Liver (tissue), 9 donors: ENCODE measurements around the gene PALD1. TPM values are rescaled to one million over a fixed set of nuclear protein-coding genes. Genes with fewer than 3 reads are reported as not detected.

ENCODE experiments used
- DNase-seq: peaks from one replicate; pipeline ENCODE4 v3.0.0-alpha.2; 2017; ENCODE audit warnings: low spot score
- H3K27ac ChIP-seq, 2 donors: one replicate each; pipeline ENCODE4 v1.7.0; 2013; ENCODE audit warnings: inconsistent platforms in 2 of 2, low read length in 2 of 2, control low read depth in 1 of 2, low read depth in 1 of 2, mild to moderate bottlenecking in 1 of 2
- H3K27me3 ChIP-seq, 4 donors: one replicate each; pipeline versions ENCODE4 v1.6.1 to v1.7.0; 2013; ENCODE audit warnings: low read length in 3 of 4, inconsistent platforms in 1 of 4, mild to moderate bottlenecking in 1 of 4, moderate library complexity in 1 of 4; ENCODE audit not compliant: control insufficient read depth in 4 of 4, insufficient read depth in 4 of 4
- H3K36me3 ChIP-seq, 4 donors: one replicate each; pipeline versions ENCODE4 v1.6.1 to v1.7.0; 2013; ENCODE audit warnings: low read length in 3 of 4, mild to moderate bottlenecking in 3 of 4, low read depth in 1 of 4, moderate library complexity in 1 of 4; ENCODE audit not compliant: control insufficient read depth in 4 of 4, insufficient read depth in 3 of 4
- H3K4me1 ChIP-seq, 4 donors: one replicate each; pipeline versions ENCODE4 v1.6.1 to v1.7.0; 2013; ENCODE audit warnings: low read length in 3 of 4, mild to moderate bottlenecking in 3 of 4, moderate library complexity in 1 of 4; ENCODE audit not compliant: control insufficient read depth in 4 of 4, insufficient read depth in 4 of 4
- H3K4me3 ChIP-seq, 3 donors: one replicate each; pipeline versions ENCODE4 v1.6.1 to v1.7.0; 2013; ENCODE audit warnings: low read length in 3 of 3, control low read depth in 1 of 3, low read depth in 1 of 3, mild to moderate bottlenecking in 1 of 3
- H3K9ac ChIP-seq, 2 donors: one replicate each; pipeline ENCODE4 v1.7.0; 2013; ENCODE audit warnings: low read length in 2 of 2, mild to moderate bottlenecking in 2 of 2, moderate library complexity in 2 of 2, control low read depth in 1 of 2, low read depth in 1 of 2
- H3K9me3 ChIP-seq, 4 donors: one replicate each; pipeline versions ENCODE4 v1.6.1 to v1.7.0; 2013; ENCODE audit warnings: low read length in 3 of 4; ENCODE audit not compliant: control insufficient read depth in 4 of 4
- EGR1 ChIP-seq, 2 donors: IDR thresholded peaks; 2 replicates each; pipeline ENCODE4 v1.6.1; 2016 to 2018; ENCODE audit warnings: antibody characterized with exemption in 2 of 2, low read depth in 2 of 2
- FOXA1 ChIP-seq: IDR thresholded peaks from 2 replicates; pipeline ENCODE4 v1.6.1; 2016; ENCODE audit warnings: antibody characterized with exemption
- FOXA2 ChIP-seq: IDR thresholded peaks from 2 replicates; pipeline ENCODE4 v1.6.1; 2016; ENCODE audit warnings: antibody characterized with exemption
- GABPA ChIP-seq, 2 donors: IDR thresholded peaks in 1 of 2; conservative IDR thresholded peaks in 1 of 2; 2 replicates each; pipeline ENCODE4 v1.6.1; 2016; ENCODE audit warnings: antibody characterized with exemption in 2 of 2, mild to moderate bottlenecking in 1 of 2, moderate library complexity in 1 of 2
- HNF4A ChIP-seq, 2 donors: conservative IDR thresholded peaks; 2 replicates each; pipeline ENCODE4 v1.6.1; 2016; ENCODE audit warnings: antibody characterized with exemption in 2 of 2, mild to moderate bottlenecking in 2 of 2
- HNF4G ChIP-seq: IDR thresholded peaks from 2 replicates; pipeline ENCODE4 v1.6.1; 2016; ENCODE audit warnings: antibody characterized with exemption
- NR2F2 ChIP-seq: IDR thresholded peaks from 2 replicates; pipeline ENCODE4 v1.6.1; 2016; ENCODE audit warnings: antibody characterized with exemption
- RAD21 ChIP-seq, 2 donors: IDR thresholded peaks; 2 replicates each; pipeline ENCODE4 v1.6.1; 2016; ENCODE audit warnings: antibody characterized with exemption in 2 of 2, mild to moderate bottlenecking in 2 of 2
- RXRA ChIP-seq, 2 donors: IDR thresholded peaks; 2 replicates each; pipeline ENCODE4 v1.6.1; 2017 to 2018; ENCODE audit warnings: antibody characterized with exemption in 2 of 2, mild to moderate bottlenecking in 1 of 2
- SP1 ChIP-seq: IDR thresholded peaks from 2 replicates; pipeline ENCODE4 v1.6.1; 2018; ENCODE audit warnings: antibody characterized with exemption, mild to moderate bottlenecking
- TAF1 ChIP-seq: conservative IDR thresholded peaks from 2 replicates; pipeline ENCODE4 v1.6.1; 2016; ENCODE audit warnings: antibody characterized with exemption, mild to moderate bottlenecking
- YY1 ChIP-seq: IDR thresholded peaks from 2 replicates; pipeline ENCODE4 v1.6.1; 2016; ENCODE audit warnings: antibody characterized with exemption, mild to moderate bottlenecking
- WGBS: extraction: QIAGEN DNeasy Blood & Tissue Kit; methylation state at CpG from one replicate; pipeline ENCODE4 v1.1.7; 2013; 5-methylcytosine and 5-hydroxymethylcytosine counted together
- polyA plus RNA-seq, 2 donors: library from polyadenylated mRNA; stranded (reverse) in 1 of 2; unstranded in 1 of 2; fragments of 200-250 nt in 1 of 2; fragments of >200 nt in 1 of 2; fragmentation: Nextera tagmentation in 1 of 2; extraction: Ambion mirVana in 1 of 2; gene quantifications; one replicate each; pipeline versions ENCODE4 v1.2.1 to v1.2.3, GENCODE V29; 2013 to 2015
- total RNA-seq, 2 donors: library from RNA; depleted of rRNA; stranded (reverse); fragments of >200 nt; gene quantifications; one replicate each; pipeline ENCODE4 v1.2.3, GENCODE V29; 2014
- TF ChIP-seq, protein P1 (sequence below): fragments of 150-350 bp; IDR thresholded peaks from 2 replicates; pipeline ENCODE4 v1.5.1; 2017; ENCODE audit warnings: improper control_type of control experiment, low read depth, low read length; ENCODE audit not compliant: missing input control
- TF ChIP-seq, protein P2 (sequence below): IDR thresholded peaks from 2 replicates; pipeline ENCODE4 v1.6.1; 2016; ENCODE audit warnings: antibody characterized with exemption, mild to moderate bottlenecking
- TF ChIP-seq, protein P3 (sequence below): IDR thresholded peaks from 2 replicates; pipeline ENCODE4 v1.6.1; 2016; ENCODE audit warnings: antibody characterized with exemption
- TF ChIP-seq, protein P4 (sequence below): IDR thresholded peaks from 2 replicates; pipeline ENCODE4 v1.6.1; 2016; ENCODE audit warnings: antibody characterized with exemption
- TF ChIP-seq, protein P5 (sequence below): IDR thresholded peaks from 2 replicates; pipeline ENCODE4 v1.6.1; 2016; ENCODE audit warnings: antibody characterized with exemption
- donor health status: healthy.
- donor health status: healthy.
- donor health status: healthy.
- donor health status: healthy.
- donor health status: healthy.

The PALD1 gene
- total and polyA plus RNA-seq, 4 donors, result 0.72 to 4.2 (median 1.4) TPM

DNA sequence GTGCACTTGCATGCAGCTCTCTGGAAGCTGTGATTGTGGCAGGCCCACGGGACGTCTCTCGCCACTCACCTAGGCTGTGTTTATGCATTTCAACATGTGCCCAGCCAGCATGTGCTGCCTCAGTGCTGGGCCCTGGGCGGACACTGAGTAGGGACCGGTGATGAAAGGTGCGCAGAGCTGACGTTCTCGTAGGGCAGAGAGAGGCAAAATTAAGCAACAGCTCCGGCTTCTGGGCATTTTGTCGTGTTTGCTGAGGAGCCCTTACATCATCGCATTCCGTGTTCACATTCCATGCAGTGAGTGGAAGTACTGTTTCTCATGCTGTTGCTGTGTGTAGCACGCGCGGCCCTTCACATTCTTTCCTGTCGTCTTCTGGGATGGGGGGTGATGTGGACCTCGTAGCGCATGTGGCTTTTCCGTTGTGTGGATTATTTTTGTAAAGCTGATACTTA lies 73.4 kb downstream of the PALD1 start:
- Histone ChIP-seq H3K9me3 (no peaks in the 10 kb centered on the region), H3K27ac (no peak overlapping the region), H3K4me3 (no peak overlapping the region), H3K4me1 (peaks cover 0 to 7% (median 3%) of the 10 kb centered on the region in 4 donors), H3K9ac (no peak overlapping the region), H3K36me3 (no peaks in the 10 kb centered on the region), H3K27me3 (no peaks in the 10 kb centered on the region)
- DNase-seq, result no peak
- WGBS, result 78% methylated on average over 19 of the region's 19 CpGs
- TF ChIP-seq, protein P1, sequence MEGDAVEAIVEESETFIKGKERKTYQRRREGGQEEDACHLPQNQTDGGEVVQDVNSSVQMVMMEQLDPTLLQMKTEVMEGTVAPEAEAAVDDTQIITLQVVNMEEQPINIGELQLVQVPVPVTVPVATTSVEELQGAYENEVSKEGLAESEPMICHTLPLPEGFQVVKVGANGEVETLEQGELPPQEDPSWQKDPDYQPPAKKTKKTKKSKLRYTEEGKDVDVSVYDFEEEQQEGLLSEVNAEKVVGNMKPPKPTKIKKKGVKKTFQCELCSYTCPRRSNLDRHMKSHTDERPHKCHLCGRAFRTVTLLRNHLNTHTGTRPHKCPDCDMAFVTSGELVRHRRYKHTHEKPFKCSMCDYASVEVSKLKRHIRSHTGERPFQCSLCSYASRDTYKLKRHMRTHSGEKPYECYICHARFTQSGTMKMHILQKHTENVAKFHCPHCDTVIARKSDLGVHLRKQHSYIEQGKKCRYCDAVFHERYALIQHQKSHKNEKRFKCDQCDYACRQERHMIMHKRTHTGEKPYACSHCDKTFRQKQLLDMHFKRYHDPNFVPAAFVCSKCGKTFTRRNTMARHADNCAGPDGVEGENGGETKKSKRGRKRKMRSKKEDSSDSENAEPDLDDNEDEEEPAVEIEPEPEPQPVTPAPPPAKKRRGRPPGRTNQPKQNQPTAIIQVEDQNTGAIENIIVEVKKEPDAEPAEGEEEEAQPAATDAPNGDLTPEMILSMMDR, result no peak
- TF ChIP-seq NR2F2, result no peak
- no peak for TF ChIP-seq HNF4G
- TF ChIP-seq TAF1, result no peak
- TF ChIP-seq FOXA1, result no peak
- TF ChIP-seq, protein P2, sequence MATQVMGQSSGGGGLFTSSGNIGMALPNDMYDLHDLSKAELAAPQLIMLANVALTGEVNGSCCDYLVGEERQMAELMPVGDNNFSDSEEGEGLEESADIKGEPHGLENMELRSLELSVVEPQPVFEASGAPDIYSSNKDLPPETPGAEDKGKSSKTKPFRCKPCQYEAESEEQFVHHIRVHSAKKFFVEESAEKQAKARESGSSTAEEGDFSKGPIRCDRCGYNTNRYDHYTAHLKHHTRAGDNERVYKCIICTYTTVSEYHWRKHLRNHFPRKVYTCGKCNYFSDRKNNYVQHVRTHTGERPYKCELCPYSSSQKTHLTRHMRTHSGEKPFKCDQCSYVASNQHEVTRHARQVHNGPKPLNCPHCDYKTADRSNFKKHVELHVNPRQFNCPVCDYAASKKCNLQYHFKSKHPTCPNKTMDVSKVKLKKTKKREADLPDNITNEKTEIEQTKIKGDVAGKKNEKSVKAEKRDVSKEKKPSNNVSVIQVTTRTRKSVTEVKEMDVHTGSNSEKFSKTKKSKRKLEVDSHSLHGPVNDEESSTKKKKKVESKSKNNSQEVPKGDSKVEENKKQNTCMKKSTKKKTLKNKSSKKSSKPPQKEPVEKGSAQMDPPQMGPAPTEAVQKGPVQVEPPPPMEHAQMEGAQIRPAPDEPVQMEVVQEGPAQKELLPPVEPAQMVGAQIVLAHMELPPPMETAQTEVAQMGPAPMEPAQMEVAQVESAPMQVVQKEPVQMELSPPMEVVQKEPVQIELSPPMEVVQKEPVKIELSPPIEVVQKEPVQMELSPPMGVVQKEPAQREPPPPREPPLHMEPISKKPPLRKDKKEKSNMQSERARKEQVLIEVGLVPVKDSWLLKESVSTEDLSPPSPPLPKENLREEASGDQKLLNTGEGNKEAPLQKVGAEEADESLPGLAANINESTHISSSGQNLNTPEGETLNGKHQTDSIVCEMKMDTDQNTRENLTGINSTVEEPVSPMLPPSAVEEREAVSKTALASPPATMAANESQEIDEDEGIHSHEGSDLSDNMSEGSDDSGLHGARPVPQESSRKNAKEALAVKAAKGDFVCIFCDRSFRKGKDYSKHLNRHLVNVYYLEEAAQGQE, result no peak
- no peak for TF ChIP-seq EGR1 (IDR thresholded peaks at IDR 0.05; ENCODE audit: low read depth in 2 of 2)
- TF ChIP-seq RAD21 (IDR thresholded peaks at IDR 0.05), result no peak
- no peak for TF ChIP-seq FOXA2
- no peak for TF ChIP-seq HNF4A (conservative IDR thresholded peaks at IDR 0.05)
- TF ChIP-seq, protein P3, sequence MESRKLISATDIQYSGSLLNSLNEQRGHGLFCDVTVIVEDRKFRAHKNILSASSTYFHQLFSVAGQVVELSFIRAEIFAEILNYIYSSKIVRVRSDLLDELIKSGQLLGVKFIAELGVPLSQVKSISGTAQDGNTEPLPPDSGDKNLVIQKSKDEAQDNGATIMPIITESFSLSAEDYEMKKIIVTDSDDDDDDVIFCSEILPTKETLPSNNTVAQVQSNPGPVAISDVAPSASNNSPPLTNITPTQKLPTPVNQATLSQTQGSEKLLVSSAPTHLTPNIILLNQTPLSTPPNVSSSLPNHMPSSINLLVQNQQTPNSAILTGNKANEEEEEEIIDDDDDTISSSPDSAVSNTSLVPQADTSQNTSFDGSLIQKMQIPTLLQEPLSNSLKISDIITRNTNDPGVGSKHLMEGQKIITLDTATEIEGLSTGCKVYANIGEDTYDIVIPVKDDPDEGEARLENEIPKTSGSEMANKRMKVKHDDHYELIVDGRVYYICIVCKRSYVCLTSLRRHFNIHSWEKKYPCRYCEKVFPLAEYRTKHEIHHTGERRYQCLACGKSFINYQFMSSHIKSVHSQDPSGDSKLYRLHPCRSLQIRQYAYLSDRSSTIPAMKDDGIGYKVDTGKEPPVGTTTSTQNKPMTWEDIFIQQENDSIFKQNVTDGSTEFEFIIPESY, result no peak
- TF ChIP-seq RXRA (IDR thresholded peaks at IDR 0.05), result no peak
- TF ChIP-seq YY1, result no peak
- no peak for TF ChIP-seq SP1

DNA sequence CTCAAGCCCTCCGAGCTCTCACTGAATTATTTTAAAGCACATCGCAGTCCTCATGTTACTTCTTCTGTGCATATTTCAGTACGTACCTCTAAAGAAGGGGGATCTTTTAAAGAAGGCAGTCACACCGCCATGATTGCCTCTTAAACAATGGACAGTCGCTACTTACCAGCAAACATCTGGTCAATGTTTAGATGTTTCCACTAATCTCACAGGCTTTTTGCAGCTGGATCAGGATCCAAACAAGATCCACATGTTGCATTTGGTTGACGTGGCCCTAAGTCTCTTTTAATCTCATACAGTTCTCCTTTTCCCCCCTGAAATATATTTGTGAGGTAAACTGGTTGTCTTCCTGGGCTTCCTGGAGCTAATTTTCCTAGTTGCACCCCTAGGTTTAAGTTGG lies 74.0 kb downstream of the PALD1 start:
- TF ChIP-seq TAF1 (no peak), FOXA2 (no peak), GABPA (IDR thresholded peaks at IDR 0.05 in 1 of 2, conservative IDR thresholded peaks at IDR 0.05 in 1 of 2) (no peak), NR2F2 (no peak), YY1 (no peak), SP1 (no peak), RXRA (IDR thresholded peaks at IDR 0.05) (no peak), HNF4G (no peak), RAD21 (IDR thresholded peaks at IDR 0.05) (no peak), FOXA1 (no peak), HNF4A (conservative IDR thresholded peaks at IDR 0.05) (no peak)
- TF ChIP-seq, protein P4, sequence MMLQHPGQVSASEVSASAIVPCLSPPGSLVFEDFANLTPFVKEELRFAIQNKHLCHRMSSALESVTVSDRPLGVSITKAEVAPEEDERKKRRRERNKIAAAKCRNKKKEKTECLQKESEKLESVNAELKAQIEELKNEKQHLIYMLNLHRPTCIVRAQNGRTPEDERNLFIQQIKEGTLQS, result no peak
- TF ChIP-seq, protein P5, sequence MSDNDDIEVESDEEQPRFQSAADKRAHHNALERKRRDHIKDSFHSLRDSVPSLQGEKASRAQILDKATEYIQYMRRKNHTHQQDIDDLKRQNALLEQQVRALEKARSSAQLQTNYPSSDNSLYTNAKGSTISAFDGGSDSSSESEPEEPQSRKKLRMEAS, result no peak
- TF ChIP-seq, protein P2, result no peak
- TF ChIP-seq, protein P3, result no peak
- H3K27ac ChIP-seq, result no peak overlapping the region

More for the DNA sequence above, 74.0 kb downstream of the PALD1 start:
- 89% methylated on average over 6 of the region's 6 CpGs for WGBS
- Histone ChIP-seq H3K36me3 (no peaks in the 10 kb centered on the region), H3K9ac (no peak overlapping the region), H3K4me1 (peaks cover 0 to 7% (median 3%) of the 10 kb centered on the region in 4 donors), H3K4me3 (no peak overlapping the region), H3K27me3 (no peaks in the 10 kb centered on the region), H3K9me3 (no peaks in the 10 kb centered on the region)
- no peak for DNase-seq
